ENCODE results near the gene GRM1. TPM values are rescaled to one million over a fixed set of nuclear protein-coding genes. Genes with fewer than 3 reads are reported as not detected.

The GRM1 gene
- total and polyA plus RNA-seq, 2 experiments from 2014 or later: 0.29 to 0.63 TPM

GRCh38 chr6:146481527-146481926, 452.7 kb downstream of the GRM1 start:
- Mint-ChIP-seq H3K4me3 (no peak overlapping the region), H3K27ac (no peak overlapping the region), H3K36me3 (ENCODE audit: low read depth) (no peaks in the 10 kb centered on the region), H3K4me1 (no peaks in the 10 kb centered on the region), H3K9me3 (no peaks in the 10 kb centered on the region; the same call in 2 of the 3 replicates), H3K27me3 (ENCODE audit: insufficient read depth, low read depth, poor library complexity) (peaks cover 4% of the 10 kb centered on the region)
- no peaks in the 10 kb centered on the region for H3K4me1 ChIP-seq (ENCODE audit: insufficient read depth)
- H3K27ac ChIP-seq (ENCODE audit: low read depth): no peak overlapping the region
- TF ChIP-seq ZNF331 (CRISPR knock-in tag; IDR thresholded peaks at IDR 0.05; ENCODE audit: low read depth) (no peak), ZNF114 (CRISPR knock-in tag; IDR thresholded peaks at IDR 0.05) (no peak), NANOG (IDR thresholded peaks at IDR 0.05; ENCODE audit: borderline replicate concordance) (no peak), EZH2 (IDR thresholded peaks at IDR 0.05; ENCODE audit: low read depth, unreplicated experiment) (no peak), POLR2AphosphoS5 (IDR thresholded peaks at IDR 0.05; ENCODE audit: low read depth) (no peak), CTCF (conservative IDR thresholded peaks at IDR 0.05; ENCODE audit: low read depth in 2 of 2) (no peak), REST (IDR thresholded peaks at IDR 0.05; ENCODE audit: unreplicated experiment) (no peak), ETS1 (IDR thresholded peaks at IDR 0.05) (no peak), CREB1 (CRISPR knock-in tag; IDR thresholded peaks at IDR 0.05; ENCODE audit: low read depth) (no peak), STAT1 (IDR thresholded peaks at IDR 0.05; ENCODE audit: unreplicated experiment) (no peak), ZNF462 (CRISPR knock-in tag; IDR thresholded peaks at IDR 0.05) (no peak), EZH2phosphoT487 (IDR thresholded peaks at IDR 0.05; ENCODE audit: unreplicated experiment) (no peak), JUNB (IDR thresholded peaks at IDR 0.05; ENCODE audit: unreplicated experiment) (no peak)
- H3K27me3 ChIP-seq (ENCODE audit: insufficient read depth): no peaks in the 10 kb centered on the region
- H3K36me3 ChIP-seq (ENCODE audit: insufficient read depth): no peaks in the 10 kb centered on the region
- H3K4me3 ChIP-seq: no peak overlapping the region
- H3F3A ChIP-seq (replicated peaks; ENCODE audit: low read depth): no peaks in the 10 kb centered on the region
- ATAC-seq (no peak), DNase-seq (ENCODE audit: low spot score) (no peak)
- H3K4me2 ChIP-seq: no peak overlapping the region
- no peaks in the 10 kb centered on the region for H3K79me2 ChIP-seq (replicated peaks; ENCODE audit: insufficient read depth)
- H4K20me1 ChIP-seq (replicated peaks; ENCODE audit: insufficient read depth): no peaks in the 10 kb centered on the region
- peaks cover 5% of the 10 kb centered on the region for H3K9me2 ChIP-seq (ENCODE audit: insufficient read depth)
- H2AFZ ChIP-seq: no peak overlapping the region
